GM21619 (cell line): ENCODE measurements around the gene QKI.
A peak's percentile ranks its signal among the peaks of the same experiment; 100 is the strongest.
"Not testable (repeated sequence)": the region's sequence is repeated elsewhere in the genome, so short reads cannot be mapped to it uniquely, and the experiment has no call there.

Source experiments
- ATAC-seq: cut with Tn5 transposase; IDR thresholded peaks from one replicate; pipeline ENCODE4 v1.9.1; 2021; ENCODE audit not compliant: unreplicated experiment

QKI gene

GRCh38 chr6:163414117-163414945, at the start of gene QKI:
TSS of gene QKI (plus strand) at chr6:163414718. CDS start at chr6:163415194, 476 bp downstream.
- ATAC-seq, result peak; percentile 31

GRCh38 chr6:163366288-163366687, 48.2 kb upstream of the QKI start:
- ATAC-seq, result no peak

GRCh38 chr6:163367497-163368183, 46.9 kb upstream of the QKI start:
- no peak for ATAC-seq

GRCh38 chr6:163369141-163369540, 45.4 kb upstream of the QKI start:
- ATAC-seq, result no peak

GRCh38 chr6:163369628-163370365, 44.7 kb upstream of the QKI start:
- no peak for ATAC-seq

- ATAC-seq, result no peak
Measured at GRCh38 chr6:163370464-163371117, 43.9 kb upstream of the QKI start.

GRCh38 chr6:163371129-163371528, 43.4 kb upstream of the QKI start:
- no peak for ATAC-seq

- no peak for ATAC-seq
Measured at GRCh38 chr6:163373240-163373639, 41.3 kb upstream of the QKI start.

GRCh38 chr6:163375361-163375760, 39.2 kb upstream of the QKI start:
- no peak for ATAC-seq

GRCh38 chr6:163376187-163376586, 38.3 kb upstream of the QKI start:
- no peak for ATAC-seq

- no peak for ATAC-seq
Measured at GRCh38 chr6:163377561-163377960, 37.0 kb upstream of the QKI start.

GRCh38 chr6:163380216-163380615, 34.3 kb upstream of the QKI start:
- no peak for ATAC-seq

- no peak for ATAC-seq
Measured at GRCh38 chr6:163381118-163381756, 33.3 kb upstream of the QKI start.

- not testable (repeated sequence) for ATAC-seq
Measured at GRCh38 chr6:163383396-163383795, 31.1 kb upstream of the QKI start.

- no peak for ATAC-seq
Measured at GRCh38 chr6:163383912-163384311, 30.6 kb upstream of the QKI start.

GRCh38 chr6:163384510-163384909, 30.0 kb upstream of the QKI start:
- no peak for ATAC-seq

- ATAC-seq, result not testable (repeated sequence)
Measured at GRCh38 chr6:163385503-163385902, 29.0 kb upstream of the QKI start.

GRCh38 chr6:163386329-163386908, 28.1 kb upstream of the QKI start:
- no peak for ATAC-seq

- no peak for ATAC-seq
Measured at GRCh38 chr6:163387317-163387716, 27.2 kb upstream of the QKI start.

GRCh38 chr6:163389354-163389753, 25.2 kb upstream of the QKI start:
- ATAC-seq, result no peak
